GM06990 (cell line): ENCODE results near the gene CASKIN2.
"Not testable (repeated sequence)": the region's sequence is repeated elsewhere in the genome, so short reads cannot be mapped to it uniquely, and the experiment has no call there.

Source experiments
- DNase-seq: peaks from one replicate; pipeline ENCODE4 v3.0.0-alpha.2; 2011; ENCODE audit not compliant: insufficient read length; ENCODE audit errors: extremely low read depth
- H3K27me3 ChIP-seq: replicated peaks from 2 replicates; pipeline ENCODE4 v1.6.0; 2011; ENCODE audit warnings: low read length; ENCODE audit not compliant: control insufficient read depth, insufficient read depth
- H3K36me3 ChIP-seq: 2 replicates; pipeline ENCODE4 v1.5.1; 2011; ENCODE audit warnings: low read length; ENCODE audit not compliant: control insufficient read depth, insufficient read depth
- H3K4me3 ChIP-seq: replicated peaks from 2 replicates; pipeline ENCODE4 v1.5.1; 2011; ENCODE audit warnings: low read depth, mild to moderate bottlenecking, control low read depth, low read length
- TF ChIP-seq, protein P1 (sequence below): IDR thresholded peaks from 2 replicates; pipeline ENCODE4 v1.5.1; 2011; ENCODE audit warnings: low read length, control low read depth, mild to moderate bottlenecking, inconsistent platforms; ENCODE audit not compliant: insufficient read depth, poor library complexity, severe bottlenecking

CASKIN2 gene

DNA sequence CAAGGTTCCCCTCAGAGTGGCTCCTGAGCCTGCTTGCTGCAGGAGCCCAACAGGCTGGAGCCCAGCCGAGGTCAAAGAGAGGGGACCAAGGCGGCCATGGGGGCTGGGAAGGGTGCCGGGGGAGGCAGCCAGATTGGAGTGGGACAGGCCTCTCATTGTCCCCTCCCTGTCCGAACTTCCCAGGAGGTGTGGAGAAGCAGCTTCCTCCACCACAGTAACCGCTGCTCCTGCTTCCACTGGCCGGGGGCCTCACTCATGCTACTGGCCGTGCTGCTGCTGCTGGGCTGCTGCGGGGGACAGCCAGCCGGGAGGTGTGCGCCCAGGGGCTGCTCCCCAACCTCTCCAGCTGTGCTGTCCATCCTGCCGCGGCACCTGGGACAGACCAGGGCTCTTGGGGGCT, 29.6 kb downstream of the CASKIN2 start:
- Histone ChIP-seq H3K36me3 (peaks cover under 1% of the 10 kb centered on the region), H3K4me3 (no peak overlapping the region), H3K27me3 (no peaks in the 10 kb centered on the region)
- TF ChIP-seq, protein P1, sequence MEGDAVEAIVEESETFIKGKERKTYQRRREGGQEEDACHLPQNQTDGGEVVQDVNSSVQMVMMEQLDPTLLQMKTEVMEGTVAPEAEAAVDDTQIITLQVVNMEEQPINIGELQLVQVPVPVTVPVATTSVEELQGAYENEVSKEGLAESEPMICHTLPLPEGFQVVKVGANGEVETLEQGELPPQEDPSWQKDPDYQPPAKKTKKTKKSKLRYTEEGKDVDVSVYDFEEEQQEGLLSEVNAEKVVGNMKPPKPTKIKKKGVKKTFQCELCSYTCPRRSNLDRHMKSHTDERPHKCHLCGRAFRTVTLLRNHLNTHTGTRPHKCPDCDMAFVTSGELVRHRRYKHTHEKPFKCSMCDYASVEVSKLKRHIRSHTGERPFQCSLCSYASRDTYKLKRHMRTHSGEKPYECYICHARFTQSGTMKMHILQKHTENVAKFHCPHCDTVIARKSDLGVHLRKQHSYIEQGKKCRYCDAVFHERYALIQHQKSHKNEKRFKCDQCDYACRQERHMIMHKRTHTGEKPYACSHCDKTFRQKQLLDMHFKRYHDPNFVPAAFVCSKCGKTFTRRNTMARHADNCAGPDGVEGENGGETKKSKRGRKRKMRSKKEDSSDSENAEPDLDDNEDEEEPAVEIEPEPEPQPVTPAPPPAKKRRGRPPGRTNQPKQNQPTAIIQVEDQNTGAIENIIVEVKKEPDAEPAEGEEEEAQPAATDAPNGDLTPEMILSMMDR = no peak
- DNase-seq = no peak

DNA sequence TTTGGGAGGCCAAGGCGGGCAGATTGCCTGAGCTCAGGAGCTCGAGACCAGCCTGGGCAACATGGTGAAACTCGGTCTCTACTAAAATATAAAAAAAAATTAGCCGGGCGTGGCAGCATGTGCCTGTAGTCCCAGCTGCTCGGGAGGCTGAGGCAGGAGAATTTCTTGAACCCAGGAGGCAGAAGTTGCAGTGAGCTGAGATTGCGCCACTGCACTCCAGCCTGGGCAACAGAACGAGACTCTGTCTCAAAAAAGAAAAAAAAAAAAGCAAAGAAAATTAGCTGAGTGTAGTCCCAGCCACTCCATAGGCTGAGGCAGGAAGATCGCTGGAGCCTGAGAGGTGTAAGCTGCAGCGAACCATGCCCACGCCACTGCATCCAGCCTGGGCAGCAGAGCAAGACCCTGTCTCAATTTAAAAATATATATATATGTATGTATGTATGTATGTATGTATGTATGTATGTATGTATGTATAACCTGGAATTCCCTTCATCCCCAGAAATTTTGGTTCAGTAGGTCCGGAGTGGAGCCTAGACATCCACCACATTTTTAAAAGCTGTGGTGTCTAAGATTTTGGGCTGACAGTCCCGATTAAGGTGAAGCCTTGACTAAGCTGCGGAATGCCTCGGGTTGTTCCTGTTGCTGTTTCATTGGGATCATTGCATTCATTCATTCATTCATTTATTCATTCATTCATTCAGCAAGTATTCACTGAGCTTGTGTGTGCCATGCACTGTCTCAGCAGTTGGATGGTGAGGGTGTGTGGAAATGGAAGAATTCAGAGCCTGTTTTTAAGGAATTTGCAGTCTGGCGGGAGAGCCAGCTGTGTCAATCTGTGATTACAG, 33.0 kb downstream of the CASKIN2 start:
- Histone ChIP-seq H3K4me3 (no peak overlapping the region), H3K27me3 (no peaks in the 10 kb centered on the region), H3K36me3 (no peaks in the 10 kb centered on the region; the same call in 1 of the 2 replicates)
- TF ChIP-seq, protein P1 = no peak
- DNase-seq = no peak

DNA sequence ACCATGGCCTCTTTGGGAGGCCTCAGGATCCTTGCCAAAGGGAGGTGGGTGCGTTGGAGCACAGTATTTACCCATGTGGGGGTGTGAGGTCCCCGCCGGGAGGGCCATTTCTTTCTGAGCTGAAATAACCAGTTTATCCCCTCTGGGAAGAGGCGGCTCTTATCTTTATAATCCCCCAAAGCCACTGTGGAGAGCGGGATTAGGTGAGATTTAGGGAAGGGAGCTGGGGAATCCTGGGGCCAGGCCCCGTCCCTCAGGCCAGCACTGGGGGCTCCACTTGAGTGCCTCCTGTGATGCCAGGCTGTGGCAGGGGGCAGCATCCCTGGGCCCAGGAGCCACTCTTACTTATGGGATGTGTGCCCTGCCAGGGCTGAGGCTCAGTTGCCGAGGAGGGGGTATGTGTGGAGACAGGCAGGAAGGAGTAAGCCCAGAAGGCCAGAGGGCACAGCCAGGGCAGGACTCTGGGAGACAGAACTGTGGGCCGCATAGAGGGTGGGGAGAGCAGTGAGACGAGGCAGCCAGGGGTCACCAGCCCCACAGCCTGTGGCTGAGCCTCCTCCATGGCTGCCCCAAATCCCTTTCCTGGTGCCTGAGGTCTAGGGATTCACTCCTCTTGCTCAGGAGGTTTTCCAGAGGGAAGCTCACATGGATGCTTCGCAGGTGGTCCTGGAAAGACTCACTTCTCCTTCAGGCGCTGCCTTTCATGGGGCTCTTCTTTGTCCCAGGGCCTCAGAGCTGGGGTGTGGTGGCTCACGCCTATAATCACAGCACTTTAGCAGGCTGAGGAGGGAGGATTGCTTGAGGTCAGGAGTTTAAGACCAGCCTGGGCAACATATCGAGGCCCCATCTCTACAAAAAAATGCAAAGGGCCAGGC, 33.9 kb downstream of the CASKIN2 start:
- H3K27me3 ChIP-seq = no peaks in the 10 kb centered on the region
- no peak overlapping the region for H3K4me3 ChIP-seq
- H3K36me3 ChIP-seq = no peaks in the 10 kb centered on the region; the same call in 1 of the 2 replicates
- TF ChIP-seq, protein P1 = no peak
- no peak for DNase-seq

DNA sequence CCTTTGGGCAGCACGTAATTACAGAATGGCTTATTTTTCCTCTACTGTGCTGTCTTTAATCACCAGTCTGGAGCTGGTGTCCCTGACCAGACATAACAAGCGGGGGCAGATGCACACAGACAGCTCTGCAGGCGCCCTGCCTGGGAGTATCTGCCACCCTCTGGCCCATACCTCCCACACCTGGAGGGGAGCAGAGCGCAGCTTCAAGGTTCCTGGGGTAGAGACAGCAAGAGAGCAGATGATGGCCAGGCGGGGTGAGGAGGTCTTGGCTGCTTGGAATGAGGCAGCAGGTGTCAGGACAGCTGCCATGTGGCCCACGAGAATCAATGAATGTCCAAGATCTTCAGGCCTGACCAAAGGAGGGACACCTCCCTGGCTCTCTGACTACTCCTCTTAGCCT, 35.1 kb downstream of the CASKIN2 start:
- Histone ChIP-seq H3K4me3 (no peak overlapping the region), H3K36me3 (peaks cover under 1% of the 10 kb centered on the region; the same call in 1 of the 2 replicates), H3K27me3 (no peaks in the 10 kb centered on the region)
- TF ChIP-seq, protein P1 = no peak
- no peak for DNase-seq

DNA sequence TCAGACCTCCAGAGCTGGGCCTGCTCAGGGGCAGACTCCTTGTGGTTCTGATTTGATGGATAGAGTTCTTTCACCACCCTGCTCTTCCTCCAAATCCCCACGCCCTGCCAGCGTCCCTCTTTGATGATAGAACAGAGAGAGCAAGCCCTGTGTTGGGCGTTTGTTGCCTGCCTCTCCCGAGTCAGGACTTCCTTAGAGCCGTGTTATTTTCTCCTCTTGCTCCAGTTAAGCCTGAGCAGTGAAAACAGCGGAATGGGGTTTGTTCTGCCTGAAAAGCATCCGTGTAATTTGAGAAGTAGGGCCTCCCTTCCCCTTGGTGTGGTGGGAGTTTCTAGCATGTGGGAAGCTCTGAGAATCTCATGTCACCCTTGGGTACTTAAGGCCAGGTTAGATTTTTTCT, 36.8 kb downstream of the CASKIN2 start:
- Histone ChIP-seq H3K36me3 (peaks cover 6% of the 10 kb centered on the region), H3K4me3 (no peak overlapping the region), H3K27me3 (no peaks in the 10 kb centered on the region)
- TF ChIP-seq, protein P1 = no peak
- DNase-seq = no peak

DNA sequence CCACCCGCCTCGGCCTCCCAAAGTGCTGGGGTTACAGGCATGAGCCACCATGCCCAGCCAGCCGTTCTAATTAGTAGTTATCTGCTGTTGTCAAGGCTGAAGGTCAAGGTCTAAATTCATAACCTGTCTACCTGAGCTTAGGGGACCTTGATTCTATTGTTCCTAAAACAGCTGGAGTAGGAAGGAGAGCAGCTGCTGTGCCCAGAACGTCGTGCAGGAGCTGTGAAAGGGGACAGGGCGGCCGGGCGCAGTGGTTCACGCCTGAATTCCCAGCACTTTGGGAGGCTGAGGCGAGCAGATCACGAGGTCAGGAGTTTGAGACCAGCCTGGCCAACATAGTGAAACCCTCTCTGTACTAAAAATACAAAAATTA, 37.9 kb downstream of the CASKIN2 start:
- DNase-seq, H3K36me3 ChIP-seq, H3K4me3 ChIP-seq, H3K27me3 ChIP-seq: not testable (repeated sequence)
